G401.6 (cell line): ENCODE results near the gene SIL1.
"Not testable (repeated sequence)": the region's sequence is repeated elsewhere in the genome, so short reads cannot be mapped to it uniquely, and the experiment has no call there.

Experiments used
- FAIRE-seq: peaks from 2 replicates; lab custom pipeline; 2012; peaks lifted over from hg19 to GRCh38; lab: Jason Lieb, UNC

Gene SIL1

GRCh38 chr5:138937392-138938387 is 260.5 kb downstream of the SIL1 start:
- no peak for FAIRE-seq

- no peak for FAIRE-seq
Measured at GRCh38 chr5:138936968-138937345, 261.2 kb downstream of the SIL1 start.

DNA sequence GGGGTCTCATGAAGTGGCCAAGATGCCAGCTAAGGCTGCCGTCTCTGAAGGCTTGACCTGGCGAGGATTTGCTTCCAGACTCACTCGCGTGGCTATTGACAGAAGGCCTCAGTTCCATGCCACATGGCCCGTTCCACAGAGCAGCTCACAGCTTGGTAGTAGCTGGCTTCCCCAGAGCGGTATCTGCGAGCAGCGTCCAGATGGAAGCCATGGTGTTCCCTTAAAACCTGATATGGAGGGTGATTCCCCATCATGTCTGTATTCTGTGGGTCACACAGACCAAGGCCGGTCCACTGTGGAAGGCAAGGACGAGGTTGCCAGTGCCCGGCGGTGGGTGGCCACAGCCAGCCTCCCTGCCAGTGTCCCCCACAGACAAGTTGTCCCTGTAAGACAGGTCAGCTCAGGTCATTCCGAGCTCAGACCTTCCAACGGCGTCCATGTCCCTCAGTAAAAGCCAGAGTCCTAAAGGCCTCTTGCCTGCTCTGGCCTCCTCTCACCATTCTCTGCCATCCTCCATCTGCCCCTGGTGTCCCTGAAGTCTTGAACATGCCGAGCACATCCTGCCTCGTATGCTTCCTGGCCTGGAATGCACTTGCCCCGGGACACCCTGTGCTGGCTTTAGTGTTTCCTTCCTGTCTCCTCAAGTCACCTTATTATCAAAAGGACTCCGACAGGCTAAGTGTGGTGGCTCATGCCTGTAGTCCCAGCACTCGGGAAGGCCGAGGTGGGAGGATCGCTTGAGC is 261.8 kb downstream of the SIL1 start:
- FAIRE-seq: no peak

- FAIRE-seq: no peak
Measured at GRCh38 chr5:138935466-138935865, 262.7 kb downstream of the SIL1 start.

DNA sequence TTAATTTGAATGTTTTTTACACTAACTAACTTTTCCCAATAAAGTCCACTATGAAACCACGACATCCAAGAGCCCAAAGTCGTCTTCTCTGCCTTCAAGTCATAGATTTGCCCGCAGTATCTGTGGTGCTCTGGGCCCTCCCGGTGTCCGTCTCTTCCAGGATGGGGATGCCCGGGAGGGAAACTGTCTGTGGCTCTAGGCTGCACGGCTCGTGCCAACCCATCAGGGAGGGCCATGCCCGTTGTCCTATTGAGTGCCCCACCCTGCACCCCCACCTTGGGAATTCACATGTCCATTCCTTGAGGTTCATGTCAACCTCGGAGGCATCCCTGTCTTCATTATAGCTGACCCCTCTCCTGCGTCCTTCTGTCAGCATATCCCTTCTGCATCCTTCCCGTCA is 263.2 kb downstream of the SIL1 start:
- FAIRE-seq: no peak

DNA sequence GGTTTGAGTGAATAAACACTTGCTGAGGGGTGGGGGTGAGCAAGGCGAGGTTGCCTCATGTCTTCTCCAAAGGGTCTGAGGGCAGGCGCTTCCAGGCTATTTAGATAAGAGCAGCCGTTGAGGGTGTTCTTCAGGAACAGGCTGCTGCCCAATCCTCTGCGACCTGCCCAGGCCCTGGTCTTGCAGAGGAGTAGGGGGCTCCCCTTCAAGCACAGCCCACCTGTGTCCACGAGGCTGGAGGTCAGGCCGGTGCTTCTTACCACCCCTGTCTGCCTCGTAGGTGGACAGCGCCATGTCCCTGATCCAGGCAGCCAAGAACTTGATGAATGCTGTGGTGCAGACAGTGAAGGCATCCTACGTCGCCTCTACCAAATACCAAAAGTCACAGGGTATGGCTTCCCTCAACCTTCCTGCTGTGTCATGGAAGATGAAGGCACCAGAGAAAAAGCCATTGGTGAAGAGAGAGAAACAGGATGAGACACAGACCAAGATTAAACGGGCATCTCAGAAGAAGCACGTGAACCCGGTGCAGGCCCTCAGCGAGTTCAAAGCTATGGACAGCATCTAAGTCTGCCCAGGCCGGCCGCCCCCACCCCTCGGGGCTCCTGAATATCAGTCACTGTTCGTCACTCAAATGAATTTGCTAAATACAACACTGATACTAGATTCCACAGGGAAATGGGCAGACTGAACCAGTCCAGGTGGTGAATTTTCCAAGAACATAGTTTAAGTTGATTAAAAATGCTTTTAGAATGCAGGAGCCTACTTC is 264.5 kb downstream of the SIL1 start:
- no peak for FAIRE-seq

- FAIRE-seq: no peak
Measured at GRCh38 chr5:138932171-138932810, 265.9 kb downstream of the SIL1 start.

DNA sequence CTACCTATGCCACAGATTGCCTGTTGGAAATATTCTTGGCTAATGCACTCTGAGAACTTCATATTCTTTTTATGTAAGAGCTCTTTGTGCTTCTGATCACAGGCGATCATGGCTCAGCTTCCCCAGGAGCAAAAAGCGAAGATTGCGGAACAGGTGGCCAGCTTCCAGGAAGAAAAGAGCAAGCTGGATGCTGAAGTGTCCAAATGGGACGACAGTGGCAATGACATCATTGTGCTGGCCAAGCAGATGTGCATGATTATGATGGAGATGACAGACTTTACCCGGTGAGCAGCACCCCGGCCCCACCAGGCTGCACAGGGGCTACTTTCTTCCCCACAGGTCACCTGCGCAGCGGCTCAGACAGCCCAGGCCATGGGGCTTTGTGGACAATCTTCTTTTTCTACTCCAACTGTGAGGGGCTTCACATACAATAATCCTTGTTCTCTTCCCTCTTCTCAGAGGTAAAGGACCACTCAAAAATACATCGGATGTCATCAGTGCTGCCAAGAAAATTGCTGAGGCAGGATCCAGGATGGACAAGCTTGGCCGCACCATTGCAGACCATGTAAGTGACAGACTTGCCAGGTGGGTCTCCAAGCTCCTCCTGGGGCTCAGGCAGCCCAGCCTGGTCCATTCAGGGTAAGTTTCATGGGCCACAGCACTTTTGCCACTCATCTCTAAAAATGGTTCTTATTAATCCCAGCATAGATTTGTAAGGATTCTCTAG is 267.6 kb downstream of the SIL1 start:
- no peak for FAIRE-seq

- FAIRE-seq: no peak
Measured at GRCh38 chr5:138929571-138929955, 268.6 kb downstream of the SIL1 start.

GRCh38 chr5:138927979-138928378 is 270.2 kb downstream of the SIL1 start:
- FAIRE-seq: no peak

GRCh38 chr5:138927544-138927943 is 270.6 kb downstream of the SIL1 start:
- FAIRE-seq: no peak

GRCh38 chr5:138926688-138927448 is 271.3 kb downstream of the SIL1 start:
- no peak for FAIRE-seq

DNA sequence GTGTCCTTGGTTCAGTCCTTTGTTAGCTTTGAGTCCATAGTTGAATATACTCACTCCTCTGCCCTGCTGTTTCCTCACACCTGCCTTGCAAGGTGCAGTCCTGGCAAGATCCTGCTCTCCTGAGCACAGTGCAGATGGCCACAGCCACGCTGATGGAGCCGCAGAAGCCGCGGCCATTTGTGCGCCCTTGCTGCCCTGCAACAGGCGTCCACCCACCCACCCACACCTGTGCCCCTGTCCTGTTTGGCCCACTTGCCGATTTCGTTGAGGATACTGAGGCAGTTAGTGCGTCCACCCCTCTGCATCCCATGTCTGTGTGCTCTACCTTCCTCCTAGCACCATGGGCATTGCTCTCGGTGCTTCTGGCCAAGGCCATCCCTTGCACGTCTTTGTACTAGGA is 271.9 kb downstream of the SIL1 start:
- no peak for FAIRE-seq

- no peak for FAIRE-seq
Measured at GRCh38 chr5:138925090-138925635, 273.0 kb downstream of the SIL1 start.

GRCh38 chr5:138922494-138922893 is 275.7 kb downstream of the SIL1 start:
- FAIRE-seq: no peak

DNA sequence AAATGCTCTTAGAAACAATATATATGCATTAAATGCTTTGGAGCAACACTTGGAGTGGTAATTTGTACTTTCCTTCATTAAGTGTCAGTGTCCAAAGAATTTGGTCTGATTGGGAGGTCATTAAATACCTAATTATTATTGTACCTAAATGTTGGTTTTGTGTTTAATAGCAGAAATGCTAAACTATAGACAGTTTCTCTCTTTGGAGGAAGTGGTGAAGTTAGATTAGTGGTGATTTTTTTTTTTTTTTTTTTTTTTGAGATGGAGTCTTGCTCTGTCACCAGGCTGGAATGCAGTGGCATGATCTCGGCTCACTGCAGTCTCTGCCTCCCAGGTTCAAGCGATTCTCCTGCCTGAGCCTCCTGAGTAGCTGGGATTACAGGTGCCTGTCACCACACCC is 276.8 kb downstream of the SIL1 start:
- not testable (repeated sequence) for FAIRE-seq

DNA sequence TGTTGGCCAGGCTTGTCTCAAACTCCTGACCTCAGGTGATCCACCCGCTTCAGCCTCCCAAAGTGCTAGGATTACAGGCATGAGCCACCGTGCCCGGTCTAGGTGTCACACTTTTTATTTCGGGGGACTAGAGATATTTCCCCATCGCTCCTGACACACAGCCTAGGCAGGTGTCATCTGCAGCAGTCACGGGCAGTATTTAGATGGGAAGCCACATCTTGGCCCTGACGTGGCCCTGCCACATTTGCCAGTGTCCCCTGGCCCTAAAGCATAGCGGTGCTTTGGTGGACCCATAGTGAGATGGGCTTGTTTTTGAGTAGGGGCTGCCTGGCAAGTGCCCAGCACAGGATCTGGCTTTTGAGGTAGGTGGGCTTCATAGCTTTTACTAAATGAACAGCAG is 278.0 kb downstream of the SIL1 start:
- no peak for FAIRE-seq

DNA sequence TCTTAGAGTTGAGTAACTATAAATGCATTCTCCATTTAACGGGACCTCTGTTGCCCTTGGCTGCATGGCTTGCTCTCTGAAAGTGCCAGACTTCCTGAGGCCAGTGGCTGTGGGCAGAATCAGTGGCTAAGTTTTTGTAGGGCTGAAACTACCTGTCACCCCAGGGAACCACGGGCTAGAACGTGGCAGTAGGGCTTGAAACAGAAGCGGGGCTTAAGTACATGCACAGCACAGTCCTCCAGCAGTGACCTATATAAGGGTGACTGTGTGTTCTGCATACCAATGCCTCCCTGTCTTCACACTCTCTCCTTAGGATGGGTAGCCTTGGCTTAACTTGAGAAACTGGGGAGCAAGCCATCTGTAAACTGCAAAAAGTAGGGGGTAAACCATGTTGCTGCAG is 279.5 kb downstream of the SIL1 start:
- no peak for FAIRE-seq

GRCh38 chr5:138914338-138914737 is 283.8 kb downstream of the SIL1 start:
- FAIRE-seq: no peak

- no peak for FAIRE-seq
Measured at GRCh38 chr5:138913773-138914172, 284.4 kb downstream of the SIL1 start.
